NK-92 (cell line): ENCODE measurements around the gene OSTF1.

ENCODE experiments used
- DNase-seq: peaks from one replicate; lab custom pipeline; 2025; ENCODE audit not compliant: unreplicated experiment; lab: John Stamatoyannopoulos, UW

OSTF1 gene

GRCh38 chr9:75084081-75084672 is 4.1 kb upstream of the OSTF1 start:
- DNase-seq, result no peak

- DNase-seq, result no peak
Measured at GRCh38 chr9:75085640-75086039, 2.7 kb upstream of the OSTF1 start.

- no peak for DNase-seq
Measured at GRCh38 chr9:75086541-75087288, 1.6 kb upstream of the OSTF1 start.

- DNase-seq, result no peak
Measured at GRCh38 chr9:75087289-75087823, 958 bp upstream of the OSTF1 start.

GRCh38 chr9:75088646-75089372 is 495 bp downstream of the OSTF1 start:
- no peak for DNase-seq

- no peak for DNase-seq
Measured at GRCh38 chr9:75089373-75089766, 1.1 kb downstream of the OSTF1 start.

GRCh38 chr9:75090579-75090978 is 2.3 kb downstream of the OSTF1 start:
- DNase-seq, result no peak

- DNase-seq, result no peak
Measured at GRCh38 chr9:75092766-75093165, 4.5 kb downstream of the OSTF1 start.

GRCh38 chr9:75096796-75097195 is 8.5 kb downstream of the OSTF1 start:
- no peak for DNase-seq

- DNase-seq, result no peak
Measured at GRCh38 chr9:75101004-75101588, 12.8 kb downstream of the OSTF1 start.

- no peak for DNase-seq
Measured at GRCh38 chr9:75102177-75102790, 14.0 kb downstream of the OSTF1 start.

- DNase-seq, result no peak
Measured at GRCh38 chr9:75104607-75105006, 16.3 kb downstream of the OSTF1 start.

GRCh38 chr9:75105019-75105540 is 16.8 kb downstream of the OSTF1 start:
- no peak for DNase-seq

GRCh38 chr9:75105841-75106240 is 17.5 kb downstream of the OSTF1 start:
- no peak for DNase-seq

- DNase-seq, result no peak
Measured at GRCh38 chr9:75106857-75107256, 18.5 kb downstream of the OSTF1 start.

GRCh38 chr9:75108571-75108970 is 20.3 kb downstream of the OSTF1 start:
- DNase-seq, result no peak

GRCh38 chr9:75109210-75109839 is 21.0 kb downstream of the OSTF1 start:
- DNase-seq, result no peak

GRCh38 chr9:75111019-75111622 is 22.8 kb downstream of the OSTF1 start:
- DNase-seq, result no peak

- DNase-seq, result no peak
Measured at GRCh38 chr9:75112789-75113188, 24.5 kb downstream of the OSTF1 start.

GRCh38 chr9:75116306-75116705 is 28.0 kb downstream of the OSTF1 start:
- DNase-seq, result no peak
